Psoas muscle (tissue), 8 donors: ENCODE measurements around the gene SLIT3. TPM values are rescaled to one million over a fixed set of nuclear protein-coding genes. Genes with fewer than 3 reads are reported as not detected.

Experiments used
- ATAC-seq, 4 donors: fragments of 200-7000 bp; cut with Tn5 transposase; one replicate each; pipeline ENCODE4 v1.9.1; 2020; ENCODE audit warnings: moderate library complexity in 3 of 4, mild to moderate bottlenecking in 2 of 4
- DNase-seq, 2 donors: peaks; one replicate each; pipeline ENCODE4 v3.0.0-alpha.2; 2020
- H3K27ac ChIP-seq: fragments of 200-600 bp; one replicate; pipeline ENCODE4 v1.8.0; 2022
- H3K27me3 ChIP-seq, 3 donors: fragments of 200-600 bp in 1 of 3; one replicate each; pipeline versions ENCODE4 v1.6.1 to v1.8.0; 2013 to 2022; ENCODE audit warnings: low read length in 2 of 3, mild to moderate bottlenecking in 2 of 3, moderate library complexity in 1 of 3; ENCODE audit not compliant: insufficient read depth in 3 of 3
- H3K36me3 ChIP-seq, 2 donors: fragments of 200-600 bp in 1 of 2; one replicate each; pipeline versions ENCODE4 v1.6.1 to v1.8.0; 2013 to 2022; ENCODE audit warnings: low read depth in 1 of 2, mild to moderate bottlenecking in 1 of 2, moderate library complexity in 1 of 2; ENCODE audit not compliant: insufficient read depth in 1 of 2
- H3K4me1 ChIP-seq: fragments of 200-600 bp; one replicate; pipeline ENCODE4 v1.8.0; 2022
- H3K4me3 ChIP-seq: fragments of 200-600 bp; one replicate; pipeline ENCODE4 v1.8.0; 2022; ENCODE audit warnings: mild to moderate bottlenecking
- H3K9me3 ChIP-seq: fragments of 200-600 bp; one replicate; pipeline ENCODE4 v1.8.0; 2022
- CTCF ChIP-seq: fragments of 200-600 bp; IDR thresholded peaks from one replicate; pipeline ENCODE4 v1.8.0; 2022; ENCODE audit warnings: antibody characterized with exemption
- WGBS, 3 donors: extraction: QIAGEN DNeasy Blood & Tissue Kit; methylation state at CpG; one replicate each; pipeline versions ENCODE4 v1.1.6 to v1.1.7; 2013; 5-methylcytosine and 5-hydroxymethylcytosine counted together
- intact Hi-C, 2 donors: fragments of 100-400 bp; cut with DNase I; formaldehyde crosslinking; loops; one replicate each; pipeline versions ENCODE4 v1.11.0 to v1.14.2; 2022
- polyA plus RNA-seq, 3 donors: library from polyadenylated mRNA; stranded (reverse); fragments of 200-250 nt; gene quantifications; one replicate each; pipeline ENCODE4 v1.2.3, GENCODE V29; 2013
- total RNA-seq, 4 donors: library from RNA; stranded (reverse); fragmentation: NEBNext Ultra II Directional in 2 of 4; extraction: Animal tissue kit (Norgen Biotek cat#: 25700) in 2 of 4; gene quantifications; one replicate each; pipeline versions ENCODE4 v1.2.1 to v1.2.4, GENCODE V29; 2021 to 2023
- donor health status: healthy with polysubstance abuse.
- donor health status: DM: no; HTN: no; CAD: no; lungs with moderate emphysema.
- donor health status: Bipolar disorder and iron deficiency.
- donor health status: healthy.
- donor health status: DM: yes; HTN: yes; CAD: no.
- donor health status: DM: no; HTN: no; CAD: no.
- donor health status: DM: no; HTN: no; CAD: no.
- donor health status: DM: yes; HTN: yes; CAD: no.

The SLIT3 gene
- total and polyA plus RNA-seq, 7 donors, result 0.81 to 5.9 (median 2.1) TPM

GRCh38 chr5:168648576-168648975 is 652.4 kb downstream of the SLIT3 start:
- Histone ChIP-seq H3K36me3 (no peaks in the 10 kb centered on the region), H3K4me1 (no peaks in the 10 kb centered on the region), H3K4me3 (no peak overlapping the region), H3K27me3 (peaks cover 0 to 4% (median 2%) of the 10 kb centered on the region in 3 donors), H3K9me3 (no peaks in the 10 kb centered on the region), H3K27ac (no peak overlapping the region)
- ATAC-seq (no peak), DNase-seq (no peak)
- no peak for TF ChIP-seq CTCF
- intact Hi-C loops, result no loop called here
- 96 to 100% (median 98%) methylated on average over 1 of the region's 1 CpG for WGBS, 3 donors

- DNase-seq (no peak), ATAC-seq (no peak)
- no peaks in the 10 kb centered on the region for H3K36me3 ChIP-seq
- H3K4me1 ChIP-seq, result no peaks in the 10 kb centered on the region
- H3K4me3 ChIP-seq, result no peak overlapping the region
- H3K27me3 ChIP-seq, result peaks cover 0 to 4% (median 2%) of the 10 kb centered on the region in 3 donors
- H3K9me3 ChIP-seq, result no peaks in the 10 kb centered on the region
- WGBS, 3 donors, result 94 to 97% (median 97%) methylated on average over 1 of the region's 1 CpG
- no peak for TF ChIP-seq CTCF
- intact Hi-C loops, result no loop called here
- no peak overlapping the region for H3K27ac ChIP-seq
Observed at GRCh38 chr5:168648016-168648415, 652.9 kb downstream of the SLIT3 start.

- no peaks in the 10 kb centered on the region for H3K4me1 ChIP-seq
- H3K4me3 ChIP-seq, result no peak overlapping the region
- no peaks in the 10 kb centered on the region for H3K9me3 ChIP-seq
- ATAC-seq (no peak), DNase-seq (no peak)
- intact Hi-C loops, result no loop called here
- no peaks in the 10 kb centered on the region for H3K36me3 ChIP-seq
- no peak overlapping the region for H3K27ac ChIP-seq
- peaks cover 0 to 2% (median 0%) of the 10 kb centered on the region in 3 donors for H3K27me3 ChIP-seq
- no peak for TF ChIP-seq CTCF
Observed at GRCh38 chr5:168647083-168647482, 653.9 kb downstream of the SLIT3 start.

- Histone ChIP-seq H3K9me3 (no peaks in the 10 kb centered on the region), H3K27ac (no peak overlapping the region), H3K27me3 (peaks cover 0 to 2% (median 0%) of the 10 kb centered on the region in 3 donors), H3K4me1 (no peaks in the 10 kb centered on the region), H3K36me3 (no peaks in the 10 kb centered on the region), H3K4me3 (no peak overlapping the region)
- 71 to 76% (median 73%) methylated on average over 5 of the region's 5 CpGs for WGBS, 3 donors
- intact Hi-C loops, result no loop called here
- ATAC-seq, result no peak
- no peak for TF ChIP-seq CTCF
- no peak for DNase-seq
Observed at GRCh38 chr5:168646335-168646734, 654.6 kb downstream of the SLIT3 start.

GRCh38 chr5:168645195-168645594 is 655.7 kb downstream of the SLIT3 start:
- no peak for TF ChIP-seq CTCF
- Histone ChIP-seq H3K9me3 (no peaks in the 10 kb centered on the region), H3K27me3 (peaks cover 0 to 2% (median 0%) of the 10 kb centered on the region in 3 donors), H3K4me3 (no peak overlapping the region), H3K4me1 (no peaks in the 10 kb centered on the region), H3K27ac (no peak overlapping the region), H3K36me3 (no peaks in the 10 kb centered on the region)
- intact Hi-C loops, result no loop called here
- ATAC-seq (no peak), DNase-seq (no peak)
- WGBS, 3 donors, result 91 to 94% (median 92%) methylated on average over 3 of the region's 3 CpGs
